OCI-LY7 (cell line): Measurements from ENCODE around the gene MTHFS. TPM values are rescaled to one million over a fixed set of nuclear protein-coding genes. Genes with fewer than 3 reads are reported as not detected.

Experiments
- BruUV-seq: library from RNA; stranded (reverse); fragments of 400-500 nt; replicated peaks from 2 replicates; lab custom pipeline; 2021; lab: Mats Ljungman, UMichigan
- CTCF ChIA-PET: fragments of 300-600 bp; sonication (Branson Sonifier 250); formaldehyde crosslinking; loops from one replicate; lab custom pipeline; 2022; ENCODE audit warnings: antibody characterized with exemption; ENCODE audit not compliant: unreplicated experiment; lab: Charles Lee
- POLR2A ChIA-PET: fragments of 300-600 bp; sonication (Branson Sonifier 250); formaldehyde crosslinking; loops from one replicate; lab custom pipeline; 2022; ENCODE audit warnings: antibody characterized with exemption; lab: Charles Lee
- DNase-seq: peaks from one replicate; pipeline ENCODE4 v3.0.0-alpha.2; 2015; ENCODE audit warnings: low spot score
- H2AFZ ChIP-seq: fragments of 200-600 bp; sonication (generic), shearing (Covaris generic); 2 replicates; pipeline ENCODE4 v1.6.1; 2014; ENCODE audit warnings: mild to moderate bottlenecking, antibody characterized with exemption, low read length, moderate library complexity
- H3K27ac ChIP-seq: fragments of 200-600 bp; sonication (generic); 2 replicates; pipeline ENCODE4 v1.5.1; 2014; ENCODE audit warnings: mixed run types, low read depth, mild to moderate bottlenecking, moderate library complexity, low read length, inconsistent platforms; ENCODE audit not compliant: poor library complexity, severe bottlenecking
- H3K36me3 ChIP-seq: fragments of 200-600 bp; sonication (generic); 2 replicates; pipeline ENCODE4 v1.6.1; 2014; ENCODE audit warnings: mild to moderate bottlenecking, antibody characterized with exemption, low read length, moderate library complexity, mixed read lengths; ENCODE audit not compliant: insufficient read depth
- H3K4me1 ChIP-seq: fragments of 200-600 bp; sonication (generic); 2 replicates; pipeline ENCODE4 v1.5.1; 2014; ENCODE audit warnings: mild to moderate bottlenecking, low read length; ENCODE audit not compliant: insufficient read depth, poor library complexity, severe bottlenecking
- H3K4me2 ChIP-seq: fragments of 200-600 bp; sonication (generic); 2 replicates; pipeline ENCODE4 v1.6.1; 2014; ENCODE audit warnings: mild to moderate bottlenecking, low read length
- H3K4me3 ChIP-seq: fragments of 200-600 bp; sonication (generic); 2 replicates; pipeline ENCODE4 v1.5.1; 2014; ENCODE audit warnings: mild to moderate bottlenecking, low read depth, low read length; ENCODE audit not compliant: poor library complexity, severe bottlenecking
- H3K79me2 ChIP-seq: fragments of 200-600 bp; sonication (generic); 2 replicates; pipeline ENCODE4 v1.6.1; 2016; ENCODE audit warnings: low read depth, mild to moderate bottlenecking, low read length, moderate library complexity, mixed read lengths; ENCODE audit not compliant: insufficient read depth
- H3K9me2 ChIP-seq: fragments of 200-600 bp; sonication (generic); 2 replicates; pipeline ENCODE4 v1.6.1; 2016; ENCODE audit warnings: mild to moderate bottlenecking, low read length, mixed read lengths; ENCODE audit not compliant: insufficient read depth
- H3K9me3 ChIP-seq: fragments of 200-600 bp; sonication (generic); 2 replicates; pipeline ENCODE4 v1.6.1; 2014; ENCODE audit warnings: mild to moderate bottlenecking, mixed run types, low read length, mixed read lengths
- H4K20me1 ChIP-seq: fragments of 200-600 bp; sonication (generic); 2 replicates; pipeline ENCODE4 v1.6.1; 2014; ENCODE audit warnings: mild to moderate bottlenecking, antibody characterized with exemption, low read length, moderate library complexity, mixed read lengths; ENCODE audit not compliant: insufficient read depth
- CTCF ChIP-seq: fragments of 200-600 bp; sonication (generic); conservative IDR thresholded peaks from 2 replicates; pipeline ENCODE4 v1.5.1; 2014; ENCODE audit warnings: mild to moderate bottlenecking, antibody characterized with exemption, low read length, moderate library complexity, mixed read lengths
- EZH2phosphoT487 ChIP-seq: fragments of 200-600 bp; sonication (generic); IDR thresholded peaks from 2 replicates; pipeline ENCODE4 v1.6.1; 2018; ENCODE audit warnings: low read depth, borderline replicate concordance, mild to moderate bottlenecking, mixed run types, antibody characterized with exemption, low read length, moderate library complexity, mixed read lengths
- intact Hi-C: fragments of 100-400 bp; cut with micrococcal nuclease; formaldehyde crosslinking; loops from one replicate; pipeline ENCODE4 v1.10.0; 2022; ENCODE audit not compliant: unreplicated experiment
- total RNA-seq, 2 experiments: library from RNA; depleted of rRNA in 1 of 2; stranded (reverse); fragments of >200 nt in 1 of 2; shearing (Covaris generic) in 1 of 2; gene quantifications; 2 replicates each; pipeline ENCODE4 v1.2.3, GENCODE V29; 2014 to 2022

The MTHFS gene
- total RNA-seq, 2 experiments from 2014 or later: 12.4 to 32.3 TPM

- Histone ChIP-seq H3K36me3 (no peaks in the 10 kb centered on the region; the same call in 1 of the 2 replicates), H3K4me1 (peaks cover 19% of the 10 kb centered on the region), H3K4me3 (no peak overlapping the region), H3K9me2 (no peaks in the 10 kb centered on the region), H3K27ac (no peak overlapping the region), H3K9me3 (no peaks in the 10 kb centered on the region), H3K4me2 (no peak overlapping the region), H4K20me1 (no peaks in the 10 kb centered on the region), H3K79me2 (peaks cover 12% of the 10 kb centered on the region; the same call in 1 of the 2 replicates), H2AFZ (no peak overlapping the region)
- DNase-seq: no peak
- TF ChIP-seq EZH2phosphoT487 (no peak), CTCF (no peak)
- intact Hi-C loops: loop anchor here (5.0 to 10.0 kb wide), 2 partner anchors 256 to 274 kb away; partner anchors contain the start of gene FAH
- no TSS peak for BruUV-seq
- ChIA-PET CTCF (no interaction called here), POLR2A (interaction anchor here (0.9 to 1.4 kb wide), 2 partner anchors 16 to 24 kb away, joined by 6 read pairs; no protein-coding TSS in a partner anchor)
These were observed 1.6 kb upstream of the MTHFS start for GRCh38 chr15:79898369-79898768.

DNA sequence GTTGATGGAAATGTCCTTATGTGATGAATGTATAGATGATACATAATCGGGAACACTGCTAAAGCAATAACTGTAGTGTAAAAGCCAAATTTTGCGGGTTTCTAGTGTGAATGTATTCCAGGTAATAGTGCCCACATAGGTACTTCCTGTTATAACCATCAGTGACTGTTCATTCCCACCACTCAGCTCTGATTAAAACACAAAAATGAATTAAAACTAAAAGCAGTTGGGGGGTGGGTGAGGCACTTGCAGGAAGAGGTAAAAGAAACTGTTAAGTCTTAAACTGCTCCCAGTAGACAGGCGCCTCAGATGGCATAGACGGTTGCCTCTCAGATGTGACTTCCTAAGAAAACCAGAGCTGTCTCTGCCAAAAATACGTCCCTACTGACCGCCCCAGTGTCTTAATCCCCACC is 893 bp upstream of the MTHFS start:
- H4K20me1 ChIP-seq: no peaks in the 10 kb centered on the region
- H3K36me3 ChIP-seq: no peaks in the 10 kb centered on the region; the same call in 1 of the 2 replicates
- peak overlapping the region; percentile 88 for H3K4me2 ChIP-seq
- H3K9me2 ChIP-seq: no peaks in the 10 kb centered on the region
- H3K4me3 ChIP-seq: peak overlapping the region; percentile 80
- POLR2A ChIA-PET: interaction anchor here (0.6 to 1.4 kb wide), 3 partner anchors 15 to 1763 kb away, joined by 3 to 6 read pairs (median 6); no protein-coding TSS in a partner anchor
- peak overlapping the region; percentile 62 for H3K27ac ChIP-seq
- H3K4me1 ChIP-seq: peaks cover 19% of the 10 kb centered on the region
- TSS peak; percentile 94 for BruUV-seq
- CTCF ChIA-PET: no interaction called here
- intact Hi-C loops: loop anchor here (2.0 to 10.0 kb wide), 4 partner anchors 25 to 275 kb away; partner anchors contain the start of genes FAH and ZFAND6
- TF ChIP-seq EZH2phosphoT487 (no peak), CTCF (no peak)
- H3K9me3 ChIP-seq: no peaks in the 10 kb centered on the region
- H3K79me2 ChIP-seq: peaks cover 12% of the 10 kb centered on the region; the same call in 1 of the 2 replicates
- peak overlapping the region; percentile 90 for H2AFZ ChIP-seq
- peak; percentile 20 for DNase-seq

DNA sequence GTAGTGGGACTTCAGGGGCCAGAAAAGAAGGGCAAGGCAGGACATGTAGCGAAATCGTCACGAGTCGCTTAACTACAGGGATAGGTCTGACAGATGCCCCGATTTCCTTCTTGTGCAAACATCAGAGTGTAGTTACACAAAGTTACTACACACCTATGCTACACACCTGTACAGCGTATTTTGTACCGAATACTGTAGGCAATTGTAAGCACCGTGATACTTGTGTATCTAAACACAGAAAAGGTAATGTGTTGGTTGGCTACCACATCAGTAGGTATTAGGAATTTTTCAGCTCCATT is 515 bp upstream of the MTHFS start:
- peak overlapping the region; percentile 88 for H3K4me2 ChIP-seq
- TF ChIP-seq EZH2phosphoT487 (no peak), CTCF (no peak)
- intact Hi-C loops: loop anchor here (2.0 to 10.0 kb wide), 4 partner anchors 25 to 275 kb away; partner anchors contain the start of genes FAH and ZFAND6
- peaks cover 3% of the 10 kb centered on the region for H3K36me3 ChIP-seq
- H4K20me1 ChIP-seq: no peaks in the 10 kb centered on the region
- peak overlapping the region; percentile 90 for H2AFZ ChIP-seq
- no peak for DNase-seq
- ChIA-PET CTCF (no interaction called here), POLR2A (interaction anchor here (0.6 to 1.4 kb wide), 3 partner anchors 15 to 1763 kb away, joined by 3 to 6 read pairs (median 6); no protein-coding TSS in a partner anchor)
- H3K9me3 ChIP-seq: no peaks in the 10 kb centered on the region
- no TSS peak for BruUV-seq
- peaks cover 12% of the 10 kb centered on the region; the same call in 1 of the 2 replicates for H3K79me2 ChIP-seq
- peaks cover 19% of the 10 kb centered on the region for H3K4me1 ChIP-seq
- no peaks in the 10 kb centered on the region for H3K9me2 ChIP-seq
- peak overlapping the region; percentile 62 for H3K27ac ChIP-seq
- H3K4me3 ChIP-seq: peak overlapping the region; percentile 80
